ENCODE measurements around the gene KIF5C.

DNA sequence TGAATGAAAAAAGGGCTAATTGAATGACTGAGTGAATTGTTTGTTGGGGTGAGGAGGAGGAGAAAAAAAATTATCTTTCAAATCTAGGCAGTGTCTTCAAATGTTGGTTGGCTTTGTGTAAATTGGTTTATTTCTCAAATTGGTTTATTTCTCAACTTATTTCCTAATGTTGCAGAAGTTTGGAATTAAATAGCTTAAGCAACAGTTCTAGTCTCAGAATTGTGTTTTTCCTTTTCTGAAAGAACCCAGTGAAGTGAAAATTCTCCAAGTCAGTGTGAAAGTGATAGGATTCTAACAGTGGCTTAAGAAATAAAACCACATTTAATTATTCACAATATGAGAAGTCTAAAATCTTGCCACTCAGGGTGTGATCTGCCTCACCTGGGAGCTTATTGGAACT, 108.9 kb downstream of the KIF5C start:
- TF ChIP-seq POLR2AphosphoS5 (IDR thresholded peaks at IDR 0.05; ENCODE audit: low read depth) = no peak
- TF ChIP-seq, protein P1, sequence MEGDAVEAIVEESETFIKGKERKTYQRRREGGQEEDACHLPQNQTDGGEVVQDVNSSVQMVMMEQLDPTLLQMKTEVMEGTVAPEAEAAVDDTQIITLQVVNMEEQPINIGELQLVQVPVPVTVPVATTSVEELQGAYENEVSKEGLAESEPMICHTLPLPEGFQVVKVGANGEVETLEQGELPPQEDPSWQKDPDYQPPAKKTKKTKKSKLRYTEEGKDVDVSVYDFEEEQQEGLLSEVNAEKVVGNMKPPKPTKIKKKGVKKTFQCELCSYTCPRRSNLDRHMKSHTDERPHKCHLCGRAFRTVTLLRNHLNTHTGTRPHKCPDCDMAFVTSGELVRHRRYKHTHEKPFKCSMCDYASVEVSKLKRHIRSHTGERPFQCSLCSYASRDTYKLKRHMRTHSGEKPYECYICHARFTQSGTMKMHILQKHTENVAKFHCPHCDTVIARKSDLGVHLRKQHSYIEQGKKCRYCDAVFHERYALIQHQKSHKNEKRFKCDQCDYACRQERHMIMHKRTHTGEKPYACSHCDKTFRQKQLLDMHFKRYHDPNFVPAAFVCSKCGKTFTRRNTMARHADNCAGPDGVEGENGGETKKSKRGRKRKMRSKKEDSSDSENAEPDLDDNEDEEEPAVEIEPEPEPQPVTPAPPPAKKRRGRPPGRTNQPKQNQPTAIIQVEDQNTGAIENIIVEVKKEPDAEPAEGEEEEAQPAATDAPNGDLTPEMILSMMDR (IDR thresholded peaks at IDR 0.05; ENCODE audit: insufficient read depth, low read length) = no peak
- no peak for TF ChIP-seq GABPA (IDR thresholded peaks at IDR 0.05; ENCODE audit: low read depth)
